Loucy (cell line): Measurements from ENCODE around the gene TMPRSS13.

ENCODE experiments used
- CTCF ChIP-seq: fragments of 200-600 bp; sonication (generic); conservative IDR thresholded peaks from 2 replicates; pipeline ENCODE4 v1.5.1; 2014; ENCODE audit warnings: mild to moderate bottlenecking, antibody characterized with exemption, low read length
- EZH2phosphoT487 ChIP-seq: fragments of 200-600 bp; IDR thresholded peaks from 2 replicates; pipeline ENCODE4 v1.6.1; 2018; ENCODE audit warnings: antibody characterized with exemption, mild to moderate bottlenecking, moderate library complexity, borderline replicate concordance

DNA sequence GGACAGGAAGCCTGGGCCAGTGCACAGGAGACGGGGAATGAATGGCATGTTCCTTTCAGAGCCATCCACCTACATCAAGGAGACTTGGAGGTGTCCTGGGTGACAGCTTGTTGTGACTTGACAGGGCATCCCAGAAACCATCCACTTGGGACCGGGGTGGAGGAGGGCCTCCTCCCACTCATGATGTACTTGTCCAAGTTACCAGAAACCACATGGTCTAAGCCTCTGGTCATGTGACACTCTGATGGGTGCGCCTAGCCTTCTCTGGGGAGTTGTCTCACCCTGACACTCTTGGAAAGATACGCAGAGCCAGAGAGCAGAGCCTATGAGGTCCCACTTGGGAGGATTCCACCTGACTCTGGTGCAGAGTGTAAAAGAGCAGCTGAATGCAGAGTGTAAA lies 31.1 kb downstream of the TMPRSS13 start:
- no peak for TF ChIP-seq CTCF
- TF ChIP-seq EZH2phosphoT487: no peak
